SU-DHL-6 (cell line): ENCODE results near the gene NPHP4.

ENCODE experiments used
- H2AFZ ChIP-seq: fragments of 200-600 bp; sonication (generic); 2 replicates; pipeline ENCODE4 v1.6.1; 2014; ENCODE audit warnings: low read depth, mild to moderate bottlenecking, moderate library complexity, mixed read lengths, antibody characterized with exemption, low read length; ENCODE audit not compliant: severe bottlenecking
- H3F3A ChIP-seq: fragments of 200-600 bp; shearing (Covaris generic); 2 replicates; pipeline ENCODE4 v1.6.0; 2016; ENCODE audit warnings: antibody characterized with exemption, mild to moderate bottlenecking; ENCODE audit not compliant: insufficient read depth
- H3K27ac ChIP-seq: fragments of 200-600 bp; sonication (generic); 2 replicates; pipeline ENCODE4 v1.5.1; 2016; ENCODE audit warnings: low read depth, mild to moderate bottlenecking, low read length, moderate library complexity, mixed read lengths
- H3K27me3 ChIP-seq: fragments of 200-600 bp; sonication (generic), shearing (Covaris generic); 2 replicates; pipeline ENCODE4 v1.6.0; 2014; ENCODE audit warnings: mild to moderate bottlenecking, low read length
- H3K36me3 ChIP-seq: fragments of 200-600 bp; sonication (generic); 2 replicates; pipeline ENCODE4 v1.6.1; 2014; ENCODE audit warnings: mild to moderate bottlenecking, low read length, mixed read lengths
- H3K4me2 ChIP-seq: fragments of 300-600, 200-600 bp; shearing (Covaris generic), sonication (generic); 2 replicates; pipeline ENCODE4 v1.6.0; 2014; ENCODE audit warnings: low read length, low read depth, mild to moderate bottlenecking; ENCODE audit not compliant: poor library complexity, severe bottlenecking
- H3K4me3 ChIP-seq: fragments of 200-600 bp; sonication (generic); 2 replicates; pipeline ENCODE4 v1.5.1; 2014; ENCODE audit warnings: antibody characterized with exemption, low read length, mild to moderate bottlenecking, mixed read lengths; ENCODE audit not compliant: insufficient read depth, poor library complexity, severe bottlenecking
- H3K79me2 ChIP-seq: fragments of 200-600 bp; sonication (generic); 2 replicates; pipeline ENCODE4 v1.6.1; 2014; ENCODE audit warnings: mild to moderate bottlenecking, low read length, moderate library complexity; ENCODE audit not compliant: insufficient read depth
- H3K9ac ChIP-seq: fragments of 200-600 bp; sonication (generic); 2 replicates; pipeline ENCODE4 v1.7.0; 2014; ENCODE audit warnings: mild to moderate bottlenecking, low read length
- H3K9me2 ChIP-seq: fragments of 200-600 bp; sonication (generic); replicated peaks from 2 replicates; pipeline ENCODE4 v1.6.1; 2014; ENCODE audit warnings: low read length; ENCODE audit not compliant: insufficient read depth
- H3K9me3 ChIP-seq: fragments of 200-600 bp; sonication (generic); 2 replicates; pipeline ENCODE4 v1.6.1; 2014; ENCODE audit warnings: low read length, mixed read lengths; ENCODE audit not compliant: insufficient read depth
- H4K20me1 ChIP-seq: fragments of 200-600 bp; sonication (generic); 2 replicates; pipeline ENCODE4 v1.6.1; 2014; ENCODE audit warnings: low read depth, mild to moderate bottlenecking, antibody characterized with exemption, low read length, moderate library complexity, mixed read lengths
- CTCF ChIP-seq: fragments of 200-600 bp; sonication (generic); IDR thresholded peaks from one replicate; pipeline ENCODE4 v1.5.1; 2017; ENCODE audit warnings: antibody characterized with exemption, mild to moderate bottlenecking, low read length, moderate library complexity; ENCODE audit not compliant: insufficient read depth, poor library complexity, severe bottlenecking
- EZH2phosphoT487 ChIP-seq: fragments of 200-600 bp; sonication (generic), shearing (Covaris generic); conservative IDR thresholded peaks from 2 replicates; pipeline ENCODE4 v1.6.1; 2018; ENCODE audit warnings: mild to moderate bottlenecking, antibody characterized with exemption, low read length, moderate library complexity, mixed read lengths

NPHP4 gene

DNA sequence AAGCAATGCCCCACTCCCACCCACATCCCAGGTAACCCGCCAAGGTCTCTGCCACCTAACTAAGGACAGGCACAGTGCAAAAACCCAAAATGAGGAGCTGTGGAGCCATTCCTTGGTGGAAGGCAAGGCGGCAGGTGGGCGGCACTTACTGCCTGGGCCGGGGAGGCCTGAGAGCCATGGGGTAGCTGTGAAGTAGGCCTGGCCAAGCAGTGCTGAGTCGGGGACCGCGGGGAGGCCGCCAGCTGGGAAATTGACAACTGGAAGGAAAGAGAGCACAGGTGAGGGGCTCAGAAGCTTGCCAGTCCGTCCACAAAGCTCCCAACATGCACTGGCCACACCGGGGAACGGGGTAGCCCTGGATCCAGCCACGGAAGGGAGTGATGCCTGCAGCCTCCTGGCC, 85.3 kb downstream of the NPHP4 start:
- Histone ChIP-seq H3K9me2 (no peaks in the 10 kb centered on the region), H3K4me3 (no peak overlapping the region), H3F3A (no peaks in the 10 kb centered on the region), H3K9me3 (no peaks in the 10 kb centered on the region), H3K27me3 (no peaks in the 10 kb centered on the region), H4K20me1 (no peaks in the 10 kb centered on the region), H3K27ac (no peak overlapping the region), H3K9ac (no peak overlapping the region), H3K36me3 (no peaks in the 10 kb centered on the region), H3K4me2 (no peak overlapping the region), H3K79me2 (no peaks in the 10 kb centered on the region), H2AFZ (no peak overlapping the region)
- TF ChIP-seq EZH2phosphoT487 (no peak), CTCF (no peak)

GRCh38 chr1:5906116-5906515, 86.1 kb downstream of the NPHP4 start:
- Histone ChIP-seq H3K79me2 (no peaks in the 10 kb centered on the region), H3K9ac (no peak overlapping the region), H3K4me3 (no peak overlapping the region), H3K4me2 (no peak overlapping the region), H3K9me3 (no peaks in the 10 kb centered on the region), H3K9me2 (no peaks in the 10 kb centered on the region), H3K27me3 (no peaks in the 10 kb centered on the region), H3K36me3 (no peaks in the 10 kb centered on the region), H3F3A (no peaks in the 10 kb centered on the region), H3K27ac (no peak overlapping the region), H4K20me1 (no peaks in the 10 kb centered on the region), H2AFZ (no peak overlapping the region)
- no peak for TF ChIP-seq CTCF
- no peak for TF ChIP-seq EZH2phosphoT487

- Histone ChIP-seq H4K20me1 (no peaks in the 10 kb centered on the region), H3K36me3 (no peaks in the 10 kb centered on the region), H3K4me2 (no peak overlapping the region), H3K79me2 (no peaks in the 10 kb centered on the region), H3K27ac (no peak overlapping the region), H3K9me3 (no peaks in the 10 kb centered on the region), H3K27me3 (no peaks in the 10 kb centered on the region), H3K4me3 (no peak overlapping the region), H2AFZ (no peak overlapping the region), H3F3A (no peaks in the 10 kb centered on the region), H3K9me2 (no peaks in the 10 kb centered on the region), H3K9ac (no peak overlapping the region)
- TF ChIP-seq EZH2phosphoT487 (no peak), CTCF (no peak)
Measured at GRCh38 chr1:5905436-5905835, 86.8 kb downstream of the NPHP4 start.

- Histone ChIP-seq H3K9me2 (no peaks in the 10 kb centered on the region), H4K20me1 (no peaks in the 10 kb centered on the region), H3K36me3 (no peaks in the 10 kb centered on the region), H3K4me2 (no peak overlapping the region), H3K79me2 (no peaks in the 10 kb centered on the region), H3K27ac (no peak overlapping the region), H2AFZ (no peak overlapping the region), H3K4me3 (no peak overlapping the region), H3K9ac (no peak overlapping the region), H3K27me3 (no peaks in the 10 kb centered on the region), H3F3A (no peaks in the 10 kb centered on the region), H3K9me3 (no peaks in the 10 kb centered on the region)
- TF ChIP-seq EZH2phosphoT487 (no peak), CTCF (no peak)
Measured at GRCh38 chr1:5904551-5904950, 87.7 kb downstream of the NPHP4 start.
